ENCODE measurements around the gene SNAPC2. TPM values are rescaled to one million over a fixed set of nuclear protein-coding genes. Genes with fewer than 3 reads are reported as not detected.

The SNAPC2 gene
- total RNA-seq, 1 donor from 2014 or later, result 16.8 TPM

GRCh38 chr19:7895565-7895964 lies 24.6 kb upstream of the SNAPC2 start:
- H3K27me3 Mint-ChIP-seq (ENCODE audit: low read depth), result no peaks in the 10 kb centered on the region
- H3K9me3 Mint-ChIP-seq, result no peaks in the 10 kb centered on the region
- no peak for DNase-seq (ENCODE audit: low spot score in 2 of 2, unreplicated experiment in 2 of 2)
- H3K27ac Mint-ChIP-seq, result no peak overlapping the region
- H3K4me3 Mint-ChIP-seq, result no peak overlapping the region
- TF ChIP-seq, protein P1, sequence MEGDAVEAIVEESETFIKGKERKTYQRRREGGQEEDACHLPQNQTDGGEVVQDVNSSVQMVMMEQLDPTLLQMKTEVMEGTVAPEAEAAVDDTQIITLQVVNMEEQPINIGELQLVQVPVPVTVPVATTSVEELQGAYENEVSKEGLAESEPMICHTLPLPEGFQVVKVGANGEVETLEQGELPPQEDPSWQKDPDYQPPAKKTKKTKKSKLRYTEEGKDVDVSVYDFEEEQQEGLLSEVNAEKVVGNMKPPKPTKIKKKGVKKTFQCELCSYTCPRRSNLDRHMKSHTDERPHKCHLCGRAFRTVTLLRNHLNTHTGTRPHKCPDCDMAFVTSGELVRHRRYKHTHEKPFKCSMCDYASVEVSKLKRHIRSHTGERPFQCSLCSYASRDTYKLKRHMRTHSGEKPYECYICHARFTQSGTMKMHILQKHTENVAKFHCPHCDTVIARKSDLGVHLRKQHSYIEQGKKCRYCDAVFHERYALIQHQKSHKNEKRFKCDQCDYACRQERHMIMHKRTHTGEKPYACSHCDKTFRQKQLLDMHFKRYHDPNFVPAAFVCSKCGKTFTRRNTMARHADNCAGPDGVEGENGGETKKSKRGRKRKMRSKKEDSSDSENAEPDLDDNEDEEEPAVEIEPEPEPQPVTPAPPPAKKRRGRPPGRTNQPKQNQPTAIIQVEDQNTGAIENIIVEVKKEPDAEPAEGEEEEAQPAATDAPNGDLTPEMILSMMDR (IDR thresholded peaks at IDR 0.05; ENCODE audit: unreplicated experiment), result no peak
- peaks cover 3% of the 10 kb centered on the region for H3K4me1 Mint-ChIP-seq
- peaks cover 3% of the 10 kb centered on the region for H3K36me3 Mint-ChIP-seq

DNA sequence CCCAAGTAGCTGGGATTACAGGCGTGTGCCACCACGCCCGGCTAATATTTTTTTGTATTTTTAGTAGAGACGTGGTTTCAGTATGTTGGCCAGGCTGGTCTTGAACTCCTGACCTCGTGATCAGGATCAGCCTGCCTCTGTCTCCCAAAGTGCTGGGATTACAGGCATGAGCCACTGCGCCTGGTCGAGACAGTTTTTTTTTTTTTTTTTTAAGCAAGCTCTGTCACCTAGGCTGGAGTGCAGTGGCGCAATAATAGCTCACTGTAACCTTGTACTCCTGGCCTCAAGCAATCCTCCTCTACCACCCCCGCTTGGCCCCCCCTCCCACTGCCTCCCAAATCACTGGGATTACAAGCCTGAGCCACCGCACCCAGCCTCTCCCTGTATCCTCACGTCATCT lies 22.8 kb upstream of the SNAPC2 start:
- Mint-ChIP-seq H3K9me3 (no peaks in the 10 kb centered on the region), H3K4me3 (no peak overlapping the region), H3K4me1 (peaks cover 5% of the 10 kb centered on the region), H3K27me3 (ENCODE audit: low read depth) (no peaks in the 10 kb centered on the region), H3K27ac (no peak overlapping the region), H3K36me3 (peaks cover 3% of the 10 kb centered on the region)
- TF ChIP-seq, protein P1 (IDR thresholded peaks at IDR 0.05; ENCODE audit: unreplicated experiment), result no peak
- no peak for DNase-seq (ENCODE audit: low spot score in 2 of 2, unreplicated experiment in 2 of 2)

- peaks cover 10% of the 10 kb centered on the region for H3K4me1 Mint-ChIP-seq
- DNase-seq (ENCODE audit: low spot score in 2 of 2, unreplicated experiment in 2 of 2), result no peak
- TF ChIP-seq, protein P1 (IDR thresholded peaks at IDR 0.05; ENCODE audit: unreplicated experiment), result no peak
- H3K36me3 Mint-ChIP-seq, result peaks cover 3% of the 10 kb centered on the region
- no peak overlapping the region for H3K4me3 Mint-ChIP-seq
- H3K27me3 Mint-ChIP-seq (ENCODE audit: low read depth), result peaks cover 2% of the 10 kb centered on the region
- H3K9me3 Mint-ChIP-seq, result no peaks in the 10 kb centered on the region
- H3K27ac Mint-ChIP-seq, result no peak overlapping the region
Observed at GRCh38 chr19:7898967-7899366, 21.2 kb upstream of the SNAPC2 start.

GRCh38 chr19:7899751-7900378 lies 20.3 kb upstream of the SNAPC2 start:
- TF ChIP-seq, protein P1 (IDR thresholded peaks at IDR 0.05; ENCODE audit: unreplicated experiment), result no peak
- Mint-ChIP-seq H3K4me1 (peaks cover 12% of the 10 kb centered on the region), H3K9me3 (no peaks in the 10 kb centered on the region), H3K27me3 (ENCODE audit: low read depth) (peaks cover 2% of the 10 kb centered on the region), H3K4me3 (no peak overlapping the region), H3K36me3 (peaks cover 3% of the 10 kb centered on the region), H3K27ac (no peak overlapping the region)
- DNase-seq (ENCODE audit: low spot score in 2 of 2, unreplicated experiment in 2 of 2), result no peak

DNA sequence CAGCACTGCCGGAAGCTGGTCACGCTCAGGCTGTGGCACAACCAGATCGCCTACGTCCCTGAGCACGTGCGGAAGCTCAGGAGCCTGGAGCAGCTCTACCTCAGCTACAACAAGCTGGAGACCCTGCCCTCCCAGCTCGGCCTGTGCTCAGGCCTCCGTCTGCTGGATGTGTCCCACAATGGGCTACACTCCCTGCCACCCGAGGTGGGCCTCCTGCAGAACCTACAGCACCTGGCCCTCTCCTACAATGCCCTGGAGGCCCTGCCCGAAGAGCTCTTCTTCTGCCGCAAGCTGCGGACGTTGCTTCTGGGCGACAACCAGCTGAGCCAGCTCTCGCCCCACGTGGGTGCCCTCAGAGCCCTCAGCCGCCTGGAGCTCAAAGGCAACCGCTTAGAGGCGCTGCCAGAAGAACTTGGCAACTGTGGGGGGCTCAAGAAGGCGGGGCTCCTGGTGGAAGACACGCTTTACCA lies 19.7 kb upstream of the SNAPC2 start:
- Mint-ChIP-seq H3K4me3 (no peak overlapping the region), H3K36me3 (peaks cover 3% of the 10 kb centered on the region), H3K27ac (no peak overlapping the region), H3K9me3 (no peaks in the 10 kb centered on the region), H3K4me1 (peaks cover 16% of the 10 kb centered on the region), H3K27me3 (ENCODE audit: low read depth) (peaks cover 2% of the 10 kb centered on the region)
- TF ChIP-seq, protein P1 (IDR thresholded peaks at IDR 0.05; ENCODE audit: unreplicated experiment), result no peak
- DNase-seq (ENCODE audit: low spot score in 2 of 2, unreplicated experiment in 2 of 2), result no peak
